ENCODE measurements around the gene VILL.
A peak's percentile ranks its signal among the peaks of the same experiment; 100 is the strongest.
"Not testable (repeated sequence)": the region's sequence is repeated elsewhere in the genome, so short reads cannot be mapped to it uniquely, and the experiment has no call there.

VILL gene

GRCh38 chr3:37964146-37964545 is 26.4 kb upstream of the VILL start:
- no peak for DNase-seq

DNA sequence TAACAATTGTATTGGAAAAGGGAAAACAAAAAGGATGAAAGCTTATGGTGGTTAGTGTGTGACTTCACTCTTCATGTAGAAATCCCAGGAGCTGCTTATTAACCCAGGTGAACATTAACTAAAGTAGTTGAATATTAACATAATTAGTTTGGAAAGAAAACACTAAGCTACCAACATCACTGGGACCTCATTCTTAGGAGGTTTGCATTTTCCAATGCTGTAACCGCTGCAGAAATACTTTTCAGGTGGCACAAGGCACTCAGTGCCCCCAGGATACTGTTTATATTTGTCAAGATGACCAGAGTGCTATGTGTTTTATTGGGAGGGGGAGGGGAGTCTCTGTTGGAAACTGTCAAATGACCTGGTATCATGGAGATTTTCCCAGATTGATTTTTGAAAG is 25.9 kb upstream of the VILL start:
- no peak for DNase-seq

GRCh38 chr3:37967260-37967881 is 23.2 kb upstream of the VILL start:
- DNase-seq = peak; percentile 60

DNA sequence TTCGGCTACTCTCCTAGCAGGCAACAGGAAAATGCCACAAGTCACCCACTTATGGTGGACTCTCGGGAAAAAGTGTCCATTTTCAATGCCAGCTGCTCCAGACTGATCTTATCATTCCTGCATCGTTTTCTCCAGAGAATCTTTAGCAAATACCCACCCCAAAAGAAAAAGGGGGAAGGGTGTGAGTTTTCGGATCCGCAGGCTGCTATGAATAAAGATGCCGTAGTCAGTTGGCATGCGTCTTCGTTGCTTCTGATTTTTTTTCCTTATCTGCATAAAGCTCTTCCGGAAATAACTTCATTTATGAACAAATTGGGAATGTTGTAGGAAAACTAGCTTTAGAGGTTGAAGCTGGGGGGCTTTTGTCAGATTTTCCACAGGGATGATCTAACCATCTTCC is 22.4 kb upstream of the VILL start:
- DNase-seq = no peak

DNA sequence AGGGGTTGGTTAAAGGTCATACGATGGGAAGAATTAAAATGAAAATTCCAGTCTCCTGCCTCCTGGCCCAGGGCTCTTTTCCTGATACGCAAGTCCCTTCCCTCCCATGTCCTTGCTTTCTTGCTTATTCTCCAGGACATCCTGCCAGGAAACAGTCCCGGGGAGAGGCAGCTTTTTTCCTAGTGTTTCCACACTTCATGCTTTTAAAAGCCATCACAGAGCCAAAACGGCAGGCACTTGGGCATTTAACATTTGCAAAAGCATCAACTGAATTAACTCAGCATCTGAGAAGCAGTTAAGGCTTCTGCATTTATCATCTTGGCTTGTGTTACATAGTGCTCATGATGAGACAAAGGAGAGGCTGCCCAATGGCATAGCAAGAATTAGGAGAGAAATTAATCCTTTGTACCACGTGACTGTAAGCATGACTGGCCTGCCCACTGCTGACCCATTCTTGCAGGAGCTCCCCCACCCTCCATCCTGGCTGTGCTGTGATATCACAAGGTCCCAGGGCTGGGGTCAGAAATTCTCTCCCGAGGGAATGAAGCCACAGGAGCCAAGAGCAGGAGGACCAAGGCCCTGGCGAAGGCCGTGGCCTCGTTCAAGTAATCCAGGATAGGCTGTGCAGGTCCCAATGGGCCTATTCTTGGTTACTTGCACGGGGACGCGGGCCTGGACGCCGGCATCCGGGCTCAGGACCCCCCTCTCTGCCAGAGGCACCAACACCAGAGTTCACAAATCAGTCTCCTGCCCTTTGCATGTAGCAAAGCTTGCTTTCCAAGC is 21.6 kb upstream of the VILL start:
- DNase-seq = no peak

DNA sequence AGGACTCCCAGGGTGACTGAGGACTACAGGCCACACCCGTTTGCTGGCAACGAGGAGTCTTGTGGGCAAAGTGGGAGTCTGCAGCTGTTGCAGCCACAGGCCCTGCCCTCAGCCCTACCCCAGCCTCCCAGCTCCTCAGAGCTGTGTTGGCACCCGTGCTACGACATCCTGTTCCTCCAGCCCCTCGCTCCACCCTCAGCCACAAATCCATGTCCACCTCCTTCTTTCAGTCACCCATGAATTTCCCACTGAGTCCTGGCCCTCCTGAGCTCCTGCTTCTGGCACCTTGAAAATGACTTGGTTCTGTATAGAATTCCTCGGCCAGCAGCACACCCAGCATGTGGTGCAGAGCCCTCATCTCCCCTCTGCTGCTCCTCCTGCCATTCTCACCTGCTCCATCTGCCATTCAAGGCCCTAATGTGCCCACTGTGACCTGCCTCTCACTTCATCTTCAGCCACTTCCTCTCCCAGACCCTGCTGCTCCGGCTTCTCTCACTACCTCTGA is 20.9 kb upstream of the VILL start:
- DNase-seq = no peak

DNA sequence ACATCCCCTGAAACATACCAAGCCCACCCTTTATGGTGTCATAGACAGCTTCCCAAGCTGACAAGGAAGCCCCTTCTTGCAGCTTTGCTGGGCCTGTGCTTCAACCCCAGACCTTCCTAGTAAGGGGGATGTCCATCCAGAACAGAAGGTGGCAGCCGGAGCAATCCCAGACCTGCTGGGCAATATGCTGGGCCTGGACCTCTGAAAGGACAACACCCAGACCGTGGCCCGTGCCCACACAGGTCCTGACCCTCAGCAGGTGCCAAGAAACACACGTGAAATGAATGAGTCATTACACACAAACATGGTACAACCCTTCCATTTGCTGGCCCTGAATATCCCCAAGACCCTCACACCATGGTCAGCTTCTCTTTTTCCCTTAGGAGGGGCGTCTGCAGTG is 19.8 kb upstream of the VILL start:
- no peak for DNase-seq

DNA sequence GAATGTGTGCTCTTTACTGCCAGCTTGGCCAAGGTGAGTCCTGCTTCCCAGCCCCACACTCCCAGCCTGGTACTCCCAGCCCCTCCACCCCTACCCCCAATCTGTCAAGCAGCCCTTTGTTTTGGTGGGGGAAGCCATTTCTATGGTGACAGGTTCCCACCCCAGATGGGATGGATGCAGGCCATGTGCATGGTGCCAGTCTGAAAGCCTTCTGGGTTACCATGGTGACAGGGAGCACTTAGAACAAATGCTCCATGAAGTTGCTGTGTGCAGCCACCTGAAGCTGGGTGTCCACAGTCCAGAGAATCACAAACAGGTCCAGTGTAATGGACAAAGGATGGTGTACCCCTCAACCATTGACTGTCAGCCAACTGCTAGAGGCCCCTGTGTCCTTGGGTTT is 19.1 kb upstream of the VILL start:
- no peak for DNase-seq

- DNase-seq = not testable (repeated sequence)
These were observed 18.5 kb upstream of the VILL start for GRCh38 chr3:37972056-37972455.

GRCh38 chr3:37973246-37974054 is 17.1 kb upstream of the VILL start:
- DNase-seq = no peak

- DNase-seq = peak; percentile 62
These were observed 16.2 kb upstream of the VILL start for GRCh38 chr3:37974121-37975083.

DNA sequence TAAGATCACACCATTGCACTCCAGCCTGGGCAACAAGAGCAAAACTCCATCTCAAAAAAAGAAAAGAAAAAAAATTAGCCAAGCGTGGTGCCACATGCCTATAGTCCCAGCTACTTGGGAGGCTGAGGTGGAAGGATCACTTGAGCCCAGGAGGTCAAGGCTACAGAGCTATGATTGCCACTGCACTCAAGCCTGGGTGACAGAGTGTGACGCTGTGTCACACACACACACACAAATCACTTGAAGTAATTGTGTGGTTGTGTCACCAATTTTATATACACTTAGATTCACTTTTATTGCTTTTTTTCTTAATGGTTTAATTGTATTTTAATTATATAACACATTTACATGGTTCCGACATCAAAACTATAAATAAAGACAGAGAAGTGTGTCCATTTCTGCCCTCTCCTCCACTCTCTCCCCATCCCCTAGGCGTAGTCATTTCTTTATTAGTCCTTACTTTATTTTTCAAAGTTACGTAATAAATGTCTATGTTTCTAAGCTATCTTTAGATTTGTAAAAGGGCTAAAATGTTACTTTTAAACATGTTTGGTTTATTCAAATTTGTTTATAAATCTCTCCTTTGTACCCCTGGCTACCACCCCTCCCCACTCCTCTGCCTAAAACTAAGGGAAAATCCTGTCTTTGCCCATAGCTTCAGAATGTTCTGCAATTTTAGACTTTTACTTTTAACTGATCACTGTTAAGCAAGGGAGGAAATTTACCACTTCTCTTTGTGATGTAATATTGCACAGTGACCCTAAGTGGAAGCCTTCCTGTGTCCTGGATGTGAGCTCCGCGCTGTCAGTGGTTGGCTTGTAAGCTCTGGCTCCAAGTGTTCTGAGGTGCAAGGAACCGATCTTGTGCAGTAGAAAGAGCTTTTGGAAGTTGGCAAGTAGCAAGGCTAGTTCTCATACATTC is 10.8 kb upstream of the VILL start:
- no peak for DNase-seq

GRCh38 chr3:37980462-37981347 is 9.9 kb upstream of the VILL start:
- no peak for DNase-seq

GRCh38 chr3:37981348-37981664 is 9.3 kb upstream of the VILL start:
- no peak for DNase-seq

- DNase-seq = no peak
These were observed 8.3 kb upstream of the VILL start for GRCh38 chr3:37982331-37982730.

GRCh38 chr3:37984051-37984450 is 6.5 kb upstream of the VILL start:
- no peak for DNase-seq

GRCh38 chr3:37984596-37984995 is 6.0 kb upstream of the VILL start:
- DNase-seq = no peak

- no peak for DNase-seq
These were observed 4.8 kb upstream of the VILL start for GRCh38 chr3:37985637-37986320.

GRCh38 chr3:37986479-37987314 is 3.9 kb upstream of the VILL start:
- no peak for DNase-seq
